Astrocyte (in vitro differentiated cells and primary cell): ENCODE data around the gene DUSP2. TPM values are rescaled to one million over a fixed set of nuclear protein-coding genes. Genes with fewer than 3 reads are reported as not detected.

Source experiments
- DNase-seq: peaks from one replicate; pipeline ENCODE4 v3.0.0-alpha.2; 2010; ENCODE audit warnings: low read depth
- FAIRE-seq: peaks from 2 replicates; lab custom pipeline; 2011; peaks lifted over from hg19 to GRCh38; lab: Jason Lieb, UNC
- H2AFZ ChIP-seq: 2 replicates; pipeline ENCODE4 v1.6.0; 2012; ENCODE audit warnings: low read depth, low read length, inconsistent platforms
- H3K27ac ChIP-seq: 2 replicates; pipeline ENCODE4 v1.5.1; 2011; ENCODE audit warnings: low read depth, low read length, inconsistent platforms
- H3K27me3 ChIP-seq: 2 replicates; pipeline ENCODE4 v1.6.0; 2011; ENCODE audit warnings: low read length, inconsistent platforms; ENCODE audit not compliant: insufficient read depth
- H3K36me3 ChIP-seq: 2 replicates; pipeline ENCODE4 v1.5.1; 2011; ENCODE audit warnings: low read length, inconsistent platforms; ENCODE audit not compliant: insufficient read depth
- H3K4me1 ChIP-seq: 2 replicates; pipeline ENCODE4 v1.5.1; 2011; ENCODE audit warnings: low read length, inconsistent platforms; ENCODE audit not compliant: insufficient read depth
- H3K4me2 ChIP-seq: 2 replicates; pipeline ENCODE4 v1.6.0; 2012; ENCODE audit warnings: low read length, inconsistent platforms
- H3K4me3 ChIP-seq: 2 replicates; pipeline ENCODE4 v1.5.1; 2011; ENCODE audit warnings: low read depth, mild to moderate bottlenecking, low read length, inconsistent platforms; ENCODE audit not compliant: insufficient read depth
- H3K79me2 ChIP-seq: 2 replicates; pipeline ENCODE4 v1.6.0; 2012; ENCODE audit warnings: mild to moderate bottlenecking, low read length, inconsistent platforms; ENCODE audit not compliant: insufficient read depth
- H3K9ac ChIP-seq: 2 replicates; pipeline ENCODE4 v1.6.0; 2012; ENCODE audit warnings: mild to moderate bottlenecking, low read length, inconsistent platforms
- H3K9me3 ChIP-seq: 2 replicates; pipeline ENCODE4 v1.5.1; 2012; ENCODE audit warnings: low read depth, mild to moderate bottlenecking, low read length, inconsistent platforms; ENCODE audit not compliant: insufficient read depth
- H4K20me1 ChIP-seq: 2 replicates; pipeline ENCODE4 v1.6.0; 2012; ENCODE audit warnings: low read length, inconsistent platforms; ENCODE audit not compliant: insufficient read depth
- H3K27ac Mint-ChIP-seq: one replicate; pipeline ENCODE4 v1.8.0; 2021; ENCODE audit warnings: mild to moderate bottlenecking, mixed read lengths; ENCODE audit not compliant: unreplicated experiment
- H3K27me3 Mint-ChIP-seq: one replicate; pipeline ENCODE4 v1.8.0; 2021; ENCODE audit warnings: low read depth, mixed read lengths; ENCODE audit not compliant: unreplicated experiment
- H3K36me3 Mint-ChIP-seq: one replicate; pipeline ENCODE4 v1.8.0; 2021; ENCODE audit warnings: low read depth, mixed read lengths; ENCODE audit not compliant: unreplicated experiment
- H3K4me1 Mint-ChIP-seq: one replicate; pipeline ENCODE4 v1.8.0; 2021; ENCODE audit warnings: low read depth, mixed read lengths; ENCODE audit not compliant: unreplicated experiment
- H3K4me3 Mint-ChIP-seq: one replicate; pipeline ENCODE4 v1.8.0; 2021; ENCODE audit warnings: mild to moderate bottlenecking, moderate library complexity, mixed read lengths; ENCODE audit not compliant: unreplicated experiment
- H3K9me3 Mint-ChIP-seq: one replicate; pipeline ENCODE4 v1.8.0; 2021; ENCODE audit warnings: mild to moderate bottlenecking, mixed read lengths; ENCODE audit not compliant: unreplicated experiment
- CTCF ChIP-seq: IDR thresholded peaks from 2 replicates; pipeline ENCODE4 v1.5.1; 2011; ENCODE audit warnings: low read depth, mild to moderate bottlenecking, inconsistent platforms, low read length, moderate library complexity; ENCODE audit not compliant: insufficient read depth
- EZH2 ChIP-seq: IDR thresholded peaks from 2 replicates; pipeline ENCODE4 v1.6.1; 2012; ENCODE audit warnings: mild to moderate bottlenecking, low read length, inconsistent platforms; ENCODE audit not compliant: insufficient read depth
- total RNA-seq: library from RNA; stranded (reverse); gene quantifications from 2 replicates; pipeline ENCODE4 v1.2.1, GENCODE V29; 2021

Gene DUSP2
- total RNA-seq, 1 donor from 2014 or later = 0.95 TPM

- Histone ChIP-seq H3K79me2 (no peaks in the 10 kb centered on the region), H3K36me3 (no peaks in the 10 kb centered on the region), H3K9me3 (no peaks in the 10 kb centered on the region), H3K9ac (no peak overlapping the region), H4K20me1 (no peaks in the 10 kb centered on the region), H3K4me3 (no peak overlapping the region), H3K4me1 (no peaks in the 10 kb centered on the region), H2AFZ (no peak overlapping the region), H3K27ac (no peak overlapping the region), H3K4me2 (no peak overlapping the region), H3K27me3 (peaks cover 28% of the 10 kb centered on the region)
- Mint-ChIP-seq H3K36me3 (peaks cover 2% of the 10 kb centered on the region), H3K4me1 (no peaks in the 10 kb centered on the region), H3K9me3 (no peaks in the 10 kb centered on the region), H3K27ac (no peak overlapping the region), H3K4me3 (no peak overlapping the region), H3K27me3 (peaks cover 52% of the 10 kb centered on the region)
- FAIRE-seq (no peak), DNase-seq (no peak)
- TF ChIP-seq CTCF (no peak), EZH2 (no peak)
Observed at GRCh38 chr2:96136129-96136720, 9.0 kb downstream of the DUSP2 start.

DNA sequence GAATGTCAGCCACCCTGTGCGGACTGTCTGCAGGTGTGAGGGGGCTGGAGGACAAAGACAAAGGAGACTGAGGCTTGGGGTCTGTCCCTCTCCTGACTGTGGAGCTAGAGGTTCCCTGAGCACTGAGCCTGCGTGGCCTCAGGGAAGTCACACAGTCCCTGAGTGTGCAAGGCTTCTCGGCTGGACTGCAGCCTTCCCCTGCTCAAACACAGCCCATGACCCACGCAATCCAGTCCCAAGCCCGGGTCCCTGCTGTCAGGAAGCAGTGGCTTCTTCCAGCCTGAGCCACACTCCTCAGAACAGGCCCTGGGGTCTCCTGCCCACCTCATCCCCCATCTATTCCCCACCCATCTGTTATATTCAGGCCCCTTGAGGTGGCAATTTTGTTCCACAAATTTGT, 9.6 kb downstream of the DUSP2 start:
- no peaks in the 10 kb centered on the region for H3K9me3 Mint-ChIP-seq
- TF ChIP-seq CTCF (no peak), EZH2 (no peak)
- no peaks in the 10 kb centered on the region for H3K9me3 ChIP-seq
- H3K36me3 ChIP-seq = no peaks in the 10 kb centered on the region
- H3K27me3 Mint-ChIP-seq = peaks cover 58% of the 10 kb centered on the region
- H3K9ac ChIP-seq = no peak overlapping the region
- H3K27ac Mint-ChIP-seq = no peak overlapping the region
- no peak for FAIRE-seq
- H3K4me1 Mint-ChIP-seq = no peaks in the 10 kb centered on the region
- DNase-seq = no peak
- no peaks in the 10 kb centered on the region for H3K79me2 ChIP-seq
- H3K4me3 Mint-ChIP-seq = no peak overlapping the region
- H3K4me1 ChIP-seq = no peaks in the 10 kb centered on the region
- no peak overlapping the region for H3K27ac ChIP-seq
- H3K4me3 ChIP-seq = no peak overlapping the region
- no peak overlapping the region for H2AFZ ChIP-seq
- H3K4me2 ChIP-seq = no peak overlapping the region
- peaks cover 2% of the 10 kb centered on the region for H3K36me3 Mint-ChIP-seq
- H4K20me1 ChIP-seq = no peaks in the 10 kb centered on the region
- H3K27me3 ChIP-seq = peaks cover 28% of the 10 kb centered on the region

GRCh38 chr2:96135171-96135570, 10.1 kb downstream of the DUSP2 start:
- peaks cover 62% of the 10 kb centered on the region for H3K27me3 Mint-ChIP-seq
- no peaks in the 10 kb centered on the region for H3K4me1 ChIP-seq
- H3K27ac Mint-ChIP-seq = no peak overlapping the region
- no peak overlapping the region for H3K27ac ChIP-seq
- H3K27me3 ChIP-seq = peaks cover 32% of the 10 kb centered on the region
- H3K9ac ChIP-seq = no peak overlapping the region
- no peaks in the 10 kb centered on the region for H3K9me3 ChIP-seq
- H3K36me3 Mint-ChIP-seq = peaks cover 4% of the 10 kb centered on the region
- H3K4me1 Mint-ChIP-seq = no peaks in the 10 kb centered on the region
- H3K4me3 ChIP-seq = no peak overlapping the region
- FAIRE-seq = no peak
- H3K4me2 ChIP-seq = no peak overlapping the region
- DNase-seq = no peak
- no peaks in the 10 kb centered on the region for H4K20me1 ChIP-seq
- no peak overlapping the region for H3K4me3 Mint-ChIP-seq
- no peak for TF ChIP-seq EZH2
- no peak for TF ChIP-seq CTCF
- no peaks in the 10 kb centered on the region for H3K36me3 ChIP-seq
- H3K9me3 Mint-ChIP-seq = no peaks in the 10 kb centered on the region
- no peaks in the 10 kb centered on the region for H3K79me2 ChIP-seq
- H2AFZ ChIP-seq = no peak overlapping the region
